Neural cell (in vitro differentiated cells): ENCODE measurements around the gene RIN1. TPM values are rescaled to one million over a fixed set of nuclear protein-coding genes. Genes with fewer than 3 reads are reported as not detected.

ENCODE experiments used
- H2AFZ ChIP-seq: fragments of 200-600, 300-800 bp; sonication (generic), shearing (Covaris generic); 2 replicates; pipeline ENCODE4 v1.6.0; 2014; ENCODE audit warnings: low read depth, mild to moderate bottlenecking, antibody characterized with exemption, low read length, moderate library complexity
- H3F3A ChIP-seq: fragments of 200-600 bp; shearing (Covaris generic); 2 replicates; pipeline ENCODE4 v1.6.1; 2016; ENCODE audit warnings: mild to moderate bottlenecking, moderate library complexity, mixed read lengths, antibody characterized with exemption, low read length; ENCODE audit not compliant: insufficient read depth, poor library complexity, severe bottlenecking
- H3K27ac ChIP-seq: fragments of 200-600, 300-800 bp; sonication (generic), shearing (Covaris generic); 2 replicates; pipeline ENCODE4 v1.5.1; 2014; ENCODE audit warnings: mild to moderate bottlenecking, low read length, moderate library complexity
- H3K27me3 ChIP-seq: fragments of 300-800, 200-600 bp; sonication (generic), shearing (Covaris generic); 2 replicates; pipeline ENCODE4 v1.6.0; 2014; ENCODE audit warnings: mild to moderate bottlenecking, low read depth, low read length, moderate library complexity; ENCODE audit not compliant: insufficient read depth
- H3K36me3 ChIP-seq: fragments of 300-800, 200-600 bp; sonication (generic), shearing (Covaris generic); 2 replicates; pipeline ENCODE4 v1.5.1; 2014; ENCODE audit warnings: mild to moderate bottlenecking, antibody characterized with exemption, low read length, moderate library complexity; ENCODE audit not compliant: insufficient read depth
- H3K4me2 ChIP-seq: fragments of 300-800, 200-600 bp; sonication (generic), shearing (Covaris generic); 2 replicates; pipeline ENCODE4 v1.6.0; 2014; ENCODE audit warnings: mild to moderate bottlenecking, low read length
- H3K4me3 ChIP-seq: fragments of 300-800, 200-600 bp; sonication (generic), shearing (Covaris generic); 2 replicates; pipeline ENCODE4 v1.5.1; 2014; ENCODE audit warnings: mild to moderate bottlenecking, low read length, moderate library complexity
- H3K79me2 ChIP-seq: fragments of 200-600 bp; shearing (Covaris generic); replicated peaks from 2 replicates; pipeline ENCODE4 v1.6.0; 2014; ENCODE audit warnings: mild to moderate bottlenecking, low read length, moderate library complexity; ENCODE audit not compliant: insufficient read depth
- H3K9ac ChIP-seq: fragments of 300-800, 200-600 bp; sonication (generic), shearing (Covaris generic); 2 replicates; pipeline ENCODE4 v1.6.1; 2016; ENCODE audit warnings: mild to moderate bottlenecking, low read length, mixed read lengths
- H3K9me2 ChIP-seq: fragments of 200-600 bp; shearing (Covaris generic); 2 replicates; pipeline ENCODE4 v1.6.1; 2016; ENCODE audit warnings: mild to moderate bottlenecking, low read length, mixed read lengths; ENCODE audit not compliant: insufficient read depth
- H3K9me3 ChIP-seq: fragments of 200-600, 300-800 bp; sonication (generic), shearing (Covaris generic); 2 replicates; pipeline ENCODE4 v1.6.1; 2016; ENCODE audit warnings: mild to moderate bottlenecking, mixed run types, low read length, moderate library complexity, mixed read lengths
- H4K20me1 ChIP-seq: fragments of 200-600 bp; shearing (Covaris generic); 2 replicates; pipeline ENCODE4 v1.6.1; 2016; ENCODE audit warnings: mild to moderate bottlenecking, mixed run types; ENCODE audit not compliant: insufficient read depth
- CTCF ChIP-seq: fragments of 450-650 bp; IDR thresholded peaks from 2 replicates; pipeline ENCODE4 v1.5.1; 2014; ENCODE audit warnings: antibody characterized with exemption, mild to moderate bottlenecking, moderate library complexity; ENCODE audit not compliant: poor library complexity, severe bottlenecking
- EP300 ChIP-seq: fragments of 450-650 bp; conservative IDR thresholded peaks from 2 replicates; pipeline ENCODE4 v1.6.1; 2014; ENCODE audit warnings: antibody characterized with exemption, mild to moderate bottlenecking, moderate library complexity; ENCODE audit not compliant: poor library complexity, severe bottlenecking
- EZH2 ChIP-seq: fragments of 200-600, 300-800 bp; shearing (Covaris generic), sonication (generic); IDR thresholded peaks from 2 replicates; pipeline ENCODE4 v1.6.1; 2014; ENCODE audit warnings: antibody characterized with exemption, low read length, borderline replicate concordance, mild to moderate bottlenecking; ENCODE audit not compliant: insufficient read depth, poor library complexity, severe bottlenecking
- MXI1 ChIP-seq: fragments of 450-650 bp; conservative IDR thresholded peaks from 2 replicates; pipeline ENCODE4 v1.6.1; 2014; ENCODE audit warnings: antibody characterized with exemption, mild to moderate bottlenecking; ENCODE audit not compliant: poor library complexity, severe bottlenecking
- POLR2AphosphoS5 ChIP-seq: IDR thresholded peaks from 2 replicates; pipeline ENCODE4 v1.6.1; 2012
- RAD21 ChIP-seq: fragments of 450-650 bp; conservative IDR thresholded peaks from 2 replicates; pipeline ENCODE4 v1.6.1; 2014; ENCODE audit warnings: antibody characterized with exemption, mild to moderate bottlenecking, moderate library complexity
- REST ChIP-seq: IDR thresholded peaks from 2 replicates; pipeline ENCODE4 v1.6.1; 2012; ENCODE audit warnings: borderline replicate concordance
- SMC3 ChIP-seq: fragments of 450-650 bp; conservative IDR thresholded peaks from 2 replicates; pipeline ENCODE4 v1.6.1; 2014; ENCODE audit warnings: antibody characterized with exemption, mild to moderate bottlenecking, moderate library complexity; ENCODE audit not compliant: poor library complexity
- TAF1 ChIP-seq: IDR thresholded peaks from 2 replicates; pipeline ENCODE4 v1.6.1; 2012; ENCODE audit warnings: low read depth
- polyA plus RNA-seq: library from polyadenylated mRNA; depleted of rRNA; stranded (reverse); fragments of >200 nt; gene quantifications from 2 replicates; pipeline ENCODE4 v1.2.3, GENCODE V29; 2014

Gene RIN1
- polyA plus RNA-seq, 1 donor from 2014 or later: 4.2 TPM

GRCh38 chr11:66315921-66316811 is 20.1 kb downstream of the RIN1 start:
- no peak overlapping the region for H2AFZ ChIP-seq

More at GRCh38 chr11:66315921-66316811, 20.1 kb downstream of the RIN1 start:
- H3K9me3 ChIP-seq: no peaks in the 10 kb centered on the region
- no peak overlapping the region for H3K4me2 ChIP-seq
- TF ChIP-seq MXI1 (no peak), RAD21 (no peak), EZH2 (no peak), CTCF (no peak), POLR2AphosphoS5 (no peak), TAF1 (no peak), REST (no peak), EP300 (no peak), SMC3 (no peak)
- no peak overlapping the region for H3K9ac ChIP-seq
- H3F3A ChIP-seq: no peaks in the 10 kb centered on the region
- no peak overlapping the region for H3K27ac ChIP-seq
- H3K36me3 ChIP-seq: no peaks in the 10 kb centered on the region
- no peaks in the 10 kb centered on the region for H3K9me2 ChIP-seq
- no peaks in the 10 kb centered on the region for H4K20me1 ChIP-seq
- no peaks in the 10 kb centered on the region for H3K79me2 ChIP-seq
- no peak overlapping the region for H3K4me3 ChIP-seq
- H3K27me3 ChIP-seq: peaks cover 11% of the 10 kb centered on the region
